Neural cell (in vitro differentiated cells): ENCODE data around the gene STARD4. TPM values are rescaled to one million over a fixed set of nuclear protein-coding genes. Genes with fewer than 3 reads are reported as not detected.

Experiments
- H2AFZ ChIP-seq: fragments of 200-600, 300-800 bp; sonication (generic), shearing (Covaris generic); 2 replicates; pipeline ENCODE4 v1.6.0; 2014; ENCODE audit warnings: low read depth, mild to moderate bottlenecking, antibody characterized with exemption, low read length, moderate library complexity
- H3F3A ChIP-seq: fragments of 200-600 bp; shearing (Covaris generic); 2 replicates; pipeline ENCODE4 v1.6.1; 2016; ENCODE audit warnings: mild to moderate bottlenecking, moderate library complexity, mixed read lengths, antibody characterized with exemption, low read length; ENCODE audit not compliant: insufficient read depth, poor library complexity, severe bottlenecking
- H3K27ac ChIP-seq: fragments of 200-600, 300-800 bp; sonication (generic), shearing (Covaris generic); 2 replicates; pipeline ENCODE4 v1.5.1; 2014; ENCODE audit warnings: mild to moderate bottlenecking, low read length, moderate library complexity
- H3K27me3 ChIP-seq: fragments of 300-800, 200-600 bp; sonication (generic), shearing (Covaris generic); 2 replicates; pipeline ENCODE4 v1.6.0; 2014; ENCODE audit warnings: mild to moderate bottlenecking, low read depth, low read length, moderate library complexity; ENCODE audit not compliant: insufficient read depth
- H3K36me3 ChIP-seq: fragments of 300-800, 200-600 bp; sonication (generic), shearing (Covaris generic); 2 replicates; pipeline ENCODE4 v1.5.1; 2014; ENCODE audit warnings: mild to moderate bottlenecking, antibody characterized with exemption, low read length, moderate library complexity; ENCODE audit not compliant: insufficient read depth
- H3K4me2 ChIP-seq: fragments of 300-800, 200-600 bp; sonication (generic), shearing (Covaris generic); 2 replicates; pipeline ENCODE4 v1.6.0; 2014; ENCODE audit warnings: mild to moderate bottlenecking, low read length
- H3K4me3 ChIP-seq: fragments of 300-800, 200-600 bp; sonication (generic), shearing (Covaris generic); 2 replicates; pipeline ENCODE4 v1.5.1; 2014; ENCODE audit warnings: mild to moderate bottlenecking, low read length, moderate library complexity
- H3K79me2 ChIP-seq: fragments of 200-600 bp; shearing (Covaris generic); replicated peaks from 2 replicates; pipeline ENCODE4 v1.6.0; 2014; ENCODE audit warnings: mild to moderate bottlenecking, low read length, moderate library complexity; ENCODE audit not compliant: insufficient read depth
- H3K9ac ChIP-seq: fragments of 300-800, 200-600 bp; sonication (generic), shearing (Covaris generic); 2 replicates; pipeline ENCODE4 v1.6.1; 2016; ENCODE audit warnings: mild to moderate bottlenecking, low read length, mixed read lengths
- H3K9me2 ChIP-seq: fragments of 200-600 bp; shearing (Covaris generic); 2 replicates; pipeline ENCODE4 v1.6.1; 2016; ENCODE audit warnings: mild to moderate bottlenecking, low read length, mixed read lengths; ENCODE audit not compliant: insufficient read depth
- H3K9me3 ChIP-seq: fragments of 200-600, 300-800 bp; sonication (generic), shearing (Covaris generic); 2 replicates; pipeline ENCODE4 v1.6.1; 2016; ENCODE audit warnings: mild to moderate bottlenecking, mixed run types, low read length, moderate library complexity, mixed read lengths
- H4K20me1 ChIP-seq: fragments of 200-600 bp; shearing (Covaris generic); 2 replicates; pipeline ENCODE4 v1.6.1; 2016; ENCODE audit warnings: mild to moderate bottlenecking, mixed run types; ENCODE audit not compliant: insufficient read depth
- CTCF ChIP-seq: fragments of 450-650 bp; IDR thresholded peaks from 2 replicates; pipeline ENCODE4 v1.5.1; 2014; ENCODE audit warnings: antibody characterized with exemption, mild to moderate bottlenecking, moderate library complexity; ENCODE audit not compliant: poor library complexity, severe bottlenecking
- EP300 ChIP-seq: fragments of 450-650 bp; conservative IDR thresholded peaks from 2 replicates; pipeline ENCODE4 v1.6.1; 2014; ENCODE audit warnings: antibody characterized with exemption, mild to moderate bottlenecking, moderate library complexity; ENCODE audit not compliant: poor library complexity, severe bottlenecking
- EZH2 ChIP-seq: fragments of 200-600, 300-800 bp; shearing (Covaris generic), sonication (generic); IDR thresholded peaks from 2 replicates; pipeline ENCODE4 v1.6.1; 2014; ENCODE audit warnings: antibody characterized with exemption, low read length, borderline replicate concordance, mild to moderate bottlenecking; ENCODE audit not compliant: insufficient read depth, poor library complexity, severe bottlenecking
- MXI1 ChIP-seq: fragments of 450-650 bp; conservative IDR thresholded peaks from 2 replicates; pipeline ENCODE4 v1.6.1; 2014; ENCODE audit warnings: antibody characterized with exemption, mild to moderate bottlenecking; ENCODE audit not compliant: poor library complexity, severe bottlenecking
- POLR2AphosphoS5 ChIP-seq: IDR thresholded peaks from 2 replicates; pipeline ENCODE4 v1.6.1; 2012
- RAD21 ChIP-seq: fragments of 450-650 bp; conservative IDR thresholded peaks from 2 replicates; pipeline ENCODE4 v1.6.1; 2014; ENCODE audit warnings: antibody characterized with exemption, mild to moderate bottlenecking, moderate library complexity
- REST ChIP-seq: IDR thresholded peaks from 2 replicates; pipeline ENCODE4 v1.6.1; 2012; ENCODE audit warnings: borderline replicate concordance
- SMC3 ChIP-seq: fragments of 450-650 bp; conservative IDR thresholded peaks from 2 replicates; pipeline ENCODE4 v1.6.1; 2014; ENCODE audit warnings: antibody characterized with exemption, mild to moderate bottlenecking, moderate library complexity; ENCODE audit not compliant: poor library complexity
- TAF1 ChIP-seq: IDR thresholded peaks from 2 replicates; pipeline ENCODE4 v1.6.1; 2012; ENCODE audit warnings: low read depth
- polyA plus RNA-seq: library from polyadenylated mRNA; depleted of rRNA; stranded (reverse); fragments of >200 nt; gene quantifications from 2 replicates; pipeline ENCODE4 v1.2.3, GENCODE V29; 2014

The STARD4 gene
- polyA plus RNA-seq, 1 donor from 2014 or later = 62.6 TPM

GRCh38 chr5:111486055-111486454, 26.3 kb downstream of the STARD4 start:
- H2AFZ ChIP-seq = no peak overlapping the region
- TF ChIP-seq REST (no peak), SMC3 (no peak), RAD21 (no peak), MXI1 (no peak), EP300 (no peak), TAF1 (no peak), CTCF (no peak), EZH2 (no peak), POLR2AphosphoS5 (no peak)

GRCh38 chr5:111480346-111480745, 32.0 kb downstream of the STARD4 start:
- Histone ChIP-seq H3K9ac (no peak overlapping the region), H3K4me3 (no peak overlapping the region), H3K79me2 (no peaks in the 10 kb centered on the region), H3K36me3 (peaks cover 3% of the 10 kb centered on the region), H4K20me1 (no peaks in the 10 kb centered on the region), H3K9me3 (no peaks in the 10 kb centered on the region), H3F3A (no peaks in the 10 kb centered on the region), H3K9me2 (no peaks in the 10 kb centered on the region), H2AFZ (no peak overlapping the region), H3K27me3 (no peaks in the 10 kb centered on the region), H3K4me2 (no peak overlapping the region), H3K27ac (no peak overlapping the region)
- TF ChIP-seq POLR2AphosphoS5 = no peak
- TF ChIP-seq EP300 = no peak
- no peak for TF ChIP-seq MXI1
- TF ChIP-seq SMC3 = no peak
- no peak for TF ChIP-seq CTCF
- no peak for TF ChIP-seq TAF1
- no peak for TF ChIP-seq REST
- TF ChIP-seq EZH2 = no peak
- TF ChIP-seq RAD21 = no peak

More at GRCh38 chr5:111486055-111486454, 26.3 kb downstream of the STARD4 start:
- Histone ChIP-seq H3F3A (no peaks in the 10 kb centered on the region), H3K79me2 (no peaks in the 10 kb centered on the region), H3K9me3 (no peaks in the 10 kb centered on the region), H3K4me2 (no peak overlapping the region), H3K9me2 (no peaks in the 10 kb centered on the region), H3K9ac (no peak overlapping the region), H4K20me1 (no peaks in the 10 kb centered on the region), H3K36me3 (no peaks in the 10 kb centered on the region), H3K27me3 (no peaks in the 10 kb centered on the region), H3K4me3 (no peak overlapping the region), H3K27ac (no peak overlapping the region)
